Measurements from ENCODE around the gene TERT. TPM values are rescaled to one million over a fixed set of nuclear protein-coding genes. Genes with fewer than 3 reads are reported as not detected.
A peak's percentile ranks its signal among the peaks of the same experiment; 100 is the strongest.
"Not testable (repeated sequence)": the region's sequence is repeated elsewhere in the genome, so short reads cannot be mapped to it uniquely, and the experiment has no call there.

The TERT gene
- total and polyA plus RNA-seq, 4 donors, result 0.02 TPM; not detected in 3

DNA sequence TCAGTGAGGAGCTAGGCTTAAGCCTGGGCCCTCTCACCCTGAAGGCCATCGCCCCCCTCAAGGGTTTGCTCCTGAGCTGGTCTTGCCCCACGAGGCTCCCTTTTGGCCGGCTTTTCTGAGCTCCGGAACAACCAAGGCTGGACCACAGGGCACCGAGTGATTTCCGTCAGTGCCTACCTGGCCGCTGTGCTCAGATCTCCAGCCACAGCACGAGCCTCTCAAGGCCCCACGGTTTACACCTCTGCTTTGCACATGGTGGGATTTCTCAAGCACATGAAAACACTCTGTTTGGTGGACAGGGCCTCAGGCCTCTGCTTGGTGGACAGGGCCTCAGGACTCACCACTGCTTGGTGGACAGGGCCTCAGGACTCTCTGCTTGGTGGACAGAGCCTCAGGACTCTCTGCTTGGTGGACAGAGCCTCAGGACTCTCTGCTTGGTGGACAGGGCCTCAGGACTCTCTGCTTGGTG is 34.3 kb upstream of the TERT start:
- peaks cover 0 to 2% (median 0%) of the 10 kb centered on the region in 4 donors for H3K9me3 ChIP-seq (ENCODE audit: control insufficient read depth in 4 of 4, insufficient read depth in 3 of 4, low read length in 3 of 4)
- TF ChIP-seq, protein P1, sequence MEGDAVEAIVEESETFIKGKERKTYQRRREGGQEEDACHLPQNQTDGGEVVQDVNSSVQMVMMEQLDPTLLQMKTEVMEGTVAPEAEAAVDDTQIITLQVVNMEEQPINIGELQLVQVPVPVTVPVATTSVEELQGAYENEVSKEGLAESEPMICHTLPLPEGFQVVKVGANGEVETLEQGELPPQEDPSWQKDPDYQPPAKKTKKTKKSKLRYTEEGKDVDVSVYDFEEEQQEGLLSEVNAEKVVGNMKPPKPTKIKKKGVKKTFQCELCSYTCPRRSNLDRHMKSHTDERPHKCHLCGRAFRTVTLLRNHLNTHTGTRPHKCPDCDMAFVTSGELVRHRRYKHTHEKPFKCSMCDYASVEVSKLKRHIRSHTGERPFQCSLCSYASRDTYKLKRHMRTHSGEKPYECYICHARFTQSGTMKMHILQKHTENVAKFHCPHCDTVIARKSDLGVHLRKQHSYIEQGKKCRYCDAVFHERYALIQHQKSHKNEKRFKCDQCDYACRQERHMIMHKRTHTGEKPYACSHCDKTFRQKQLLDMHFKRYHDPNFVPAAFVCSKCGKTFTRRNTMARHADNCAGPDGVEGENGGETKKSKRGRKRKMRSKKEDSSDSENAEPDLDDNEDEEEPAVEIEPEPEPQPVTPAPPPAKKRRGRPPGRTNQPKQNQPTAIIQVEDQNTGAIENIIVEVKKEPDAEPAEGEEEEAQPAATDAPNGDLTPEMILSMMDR (IDR thresholded peaks at IDR 0.05; ENCODE audit: control extremely low read depth, extremely low read depth), result no peak
- H3K27ac ChIP-seq (ENCODE audit: low read depth in 1 of 2, low read length in 1 of 2), result no peak overlapping the region
- H3K9ac ChIP-seq (ENCODE audit: insufficient read depth in 1 of 2, low read length in 2 of 2), result no peak overlapping the region
- 97 to 98% methylated on average over 9 of the region's 9 CpGs for WGBS, 2 donors
- DNase-seq (peak in 1 of 3 donors; percentile 11), ATAC-seq (ENCODE audit: insufficient read depth, low FRiP score) (no peak)
- no peaks in the 10 kb centered on the region for H3K27me3 ChIP-seq (ENCODE audit: control insufficient read depth in 3 of 3, insufficient read depth in 3 of 3, low read length in 2 of 3)
- H3K36me3 ChIP-seq (ENCODE audit: control insufficient read depth in 4 of 4, insufficient read depth in 4 of 4, low read length in 4 of 4), result peaks cover 10 to 57% (median 24%) of the 10 kb centered on the region in 4 donors
- peaks cover 0 to 7% (median 0%) of the 10 kb centered on the region in 5 donors for H3K4me1 ChIP-seq (ENCODE audit: control insufficient read depth in 5 of 5, insufficient read depth in 5 of 5, low read length in 5 of 5)
- no peak overlapping the region for H3K4me3 ChIP-seq

DNA sequence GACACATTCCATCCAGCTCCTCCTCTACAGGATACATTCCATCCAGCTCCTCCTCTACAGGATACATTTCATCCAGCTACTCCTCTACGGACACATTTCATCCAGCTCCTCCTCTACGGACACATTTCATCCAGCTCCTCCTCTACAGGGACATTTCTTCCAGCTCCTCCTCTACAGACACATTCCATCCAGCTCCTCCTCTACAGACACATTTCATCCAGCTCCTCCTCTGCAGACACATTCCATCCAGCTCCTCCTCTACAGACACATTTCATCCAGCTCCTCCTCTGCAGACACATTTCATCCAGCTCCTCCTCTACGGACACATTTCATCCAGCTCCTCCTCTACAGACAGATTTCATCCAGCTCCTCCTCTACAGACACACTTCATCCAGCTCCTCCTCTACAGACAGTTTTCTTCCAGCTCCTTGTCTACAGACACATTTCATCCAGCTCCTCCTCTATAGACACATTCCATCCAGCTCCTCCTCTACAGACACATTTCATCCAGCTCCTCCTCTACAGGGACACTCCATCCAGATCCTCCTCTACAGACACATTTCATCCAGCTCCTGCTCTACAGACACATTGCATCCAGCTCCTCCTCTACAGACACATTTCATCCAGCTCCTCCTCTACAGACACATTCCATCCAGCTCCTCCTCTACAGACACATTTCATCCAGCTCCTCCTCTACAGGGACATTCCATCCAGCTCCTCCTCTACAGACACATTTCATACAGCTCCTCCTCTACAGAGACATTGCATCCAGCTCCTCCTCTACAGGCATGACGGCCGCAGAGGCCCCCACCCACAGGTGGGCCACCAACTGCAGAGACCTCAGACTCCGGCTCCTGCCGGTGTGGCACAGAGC is 33.6 kb upstream of the TERT start:
- ATAC-seq (ENCODE audit: insufficient read depth, low FRiP score); H3K4me1 ChIP-seq (ENCODE audit: control insufficient read depth in 5 of 5, insufficient read depth in 5 of 5, low read length in 5 of 5); H3K27ac ChIP-seq (ENCODE audit: low read depth in 1 of 2, low read length in 1 of 2); H3K9ac ChIP-seq (ENCODE audit: insufficient read depth in 1 of 2, low read length in 2 of 2); H3K4me3 ChIP-seq; H3K9me3 ChIP-seq (ENCODE audit: control insufficient read depth in 4 of 4, insufficient read depth in 3 of 4, low read length in 3 of 4); H3K27me3 ChIP-seq (ENCODE audit: control insufficient read depth in 3 of 3, insufficient read depth in 3 of 3, low read length in 2 of 3): not testable (repeated sequence)
- DNase-seq, result peak in 1 of 3 donors; percentile 5
- 84 to 85% methylated on average over 7 of the region's 7 CpGs for WGBS, 2 donors
- H3K36me3 ChIP-seq (ENCODE audit: control insufficient read depth in 4 of 4, insufficient read depth in 4 of 4, low read length in 4 of 4), result peaks cover 9 to 56% (median 21%) of the 10 kb centered on the region in 4 donors

DNA sequence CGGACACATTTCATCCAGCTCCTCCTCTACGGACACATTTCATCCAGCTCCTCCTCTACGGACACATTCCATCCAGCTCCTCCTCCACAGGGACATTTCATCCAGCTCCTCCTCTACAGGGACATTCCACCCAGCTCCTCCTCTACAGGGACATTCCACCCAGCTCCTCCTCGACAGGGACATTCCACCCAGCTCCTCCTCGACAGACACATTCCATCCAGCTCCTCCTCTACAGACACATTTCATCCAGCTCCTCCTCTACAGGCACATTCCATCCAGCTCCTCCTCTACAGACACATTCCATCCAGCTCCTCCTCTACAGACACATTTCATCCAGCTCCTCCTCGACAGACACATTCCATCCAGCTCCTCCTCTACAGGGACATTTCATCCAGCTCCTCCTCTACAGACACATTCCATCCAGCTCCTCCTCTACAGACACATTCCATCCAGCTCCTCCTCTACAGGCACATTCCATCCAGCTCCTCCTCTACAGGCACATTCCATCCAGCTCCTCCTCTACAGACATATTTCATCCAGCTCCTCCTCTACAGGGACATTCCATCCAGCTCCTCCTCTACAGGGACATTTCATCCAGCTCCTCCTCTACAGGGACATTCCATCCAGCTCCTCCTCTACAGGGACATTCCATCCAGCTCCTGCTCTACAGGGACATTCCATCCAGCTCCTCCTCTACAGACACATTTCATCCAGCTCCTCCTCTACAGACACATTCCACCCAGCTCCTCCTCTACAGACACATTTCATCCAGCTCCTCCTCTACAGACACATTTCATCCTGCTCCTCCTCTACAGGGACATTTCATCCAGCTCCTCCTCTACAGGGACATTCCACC is 32.3 kb upstream of the TERT start:
- peak overlapping the region in 1 of 2 donors; percentile 15 for H3K27ac ChIP-seq (ENCODE audit: low read depth in 1 of 2, low read length in 1 of 2)
- WGBS, 2 donors, result 59 to 76% methylated on average over 6 of the region's 6 CpGs
- not testable (repeated sequence) for H3K9ac ChIP-seq (ENCODE audit: insufficient read depth in 1 of 2, low read length in 2 of 2); H3K4me1 ChIP-seq (ENCODE audit: control insufficient read depth in 5 of 5, insufficient read depth in 5 of 5, low read length in 5 of 5); H3K27me3 ChIP-seq (ENCODE audit: control insufficient read depth in 3 of 3, insufficient read depth in 3 of 3, low read length in 2 of 3); ATAC-seq (ENCODE audit: insufficient read depth, low FRiP score); H3K4me3 ChIP-seq; H3K9me3 ChIP-seq (ENCODE audit: control insufficient read depth in 4 of 4, insufficient read depth in 3 of 4, low read length in 3 of 4)
- peak in 1 of 3 donors; percentile 10 for DNase-seq
- peaks cover 5 to 62% (median 23%) of the 10 kb centered on the region in 4 donors for H3K36me3 ChIP-seq (ENCODE audit: control insufficient read depth in 4 of 4, insufficient read depth in 4 of 4, low read length in 4 of 4)

DNA sequence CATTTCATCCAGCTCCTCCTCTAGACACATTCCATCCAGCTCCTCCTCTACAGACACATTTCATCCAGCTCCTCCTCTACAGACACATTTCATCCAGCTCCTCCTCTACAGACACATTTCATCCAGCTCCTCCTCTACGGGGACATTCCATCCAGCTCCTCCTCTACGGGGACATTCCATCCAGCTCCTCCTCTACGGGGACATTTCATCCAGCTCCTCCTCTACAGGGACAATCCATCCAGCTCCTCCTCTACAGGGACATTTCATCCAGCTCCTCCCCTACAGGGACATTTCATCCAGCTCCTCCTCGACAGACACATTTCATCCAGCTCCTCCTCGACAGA is 31.6 kb upstream of the TERT start:
- peak in 1 of 3 donors; percentile 1 for DNase-seq
- peaks cover 5 to 62% (median 23%) of the 10 kb centered on the region in 4 donors for H3K36me3 ChIP-seq (ENCODE audit: control insufficient read depth in 4 of 4, insufficient read depth in 4 of 4, low read length in 4 of 4)
- ATAC-seq (ENCODE audit: insufficient read depth, low FRiP score); H3K4me1 ChIP-seq (ENCODE audit: control insufficient read depth in 5 of 5, insufficient read depth in 5 of 5, low read length in 5 of 5); H3K27me3 ChIP-seq (ENCODE audit: control insufficient read depth in 3 of 3, insufficient read depth in 3 of 3, low read length in 2 of 3); H3K9me3 ChIP-seq (ENCODE audit: control insufficient read depth in 4 of 4, insufficient read depth in 3 of 4, low read length in 3 of 4); H3K4me3 ChIP-seq; H3K27ac ChIP-seq (ENCODE audit: low read depth in 1 of 2, low read length in 1 of 2); H3K9ac ChIP-seq (ENCODE audit: insufficient read depth in 1 of 2, low read length in 2 of 2): not testable (repeated sequence)
- WGBS, 2 donors, result 73 to 89% methylated on average over 5 of the region's 5 CpGs
